HEK293T (cell line): ENCODE measurements around the gene PRSS53.

Source experiments
- ARNT ChIP-seq: fragments of 450-650 bp; IDR thresholded peaks from 2 replicates; pipeline ENCODE4 v1.6.1; 2017; ENCODE audit warnings: mild to moderate bottlenecking
- BHLHE40 ChIP-seq: fragments of 450-650 bp; IDR thresholded peaks from 2 replicates; pipeline ENCODE4 v1.6.1; 2016; ENCODE audit warnings: mild to moderate bottlenecking, moderate library complexity, borderline replicate concordance
- CTBP1 ChIP-seq: fragments of 450-650 bp; IDR thresholded peaks from 2 replicates; pipeline ENCODE4 v1.6.1; 2016; ENCODE audit warnings: borderline replicate concordance
- FOXA1 ChIP-seq: fragments of 450-650 bp; IDR thresholded peaks from 2 replicates; pipeline ENCODE4 v1.6.1; 2016; ENCODE audit warnings: mild to moderate bottlenecking
- FOXM1 ChIP-seq: fragments of 450-650 bp; IDR thresholded peaks from 2 replicates; pipeline ENCODE4 v1.6.1; 2017; ENCODE audit warnings: mild to moderate bottlenecking, borderline replicate concordance
- L3MBTL2 ChIP-seq: fragments of 450-650 bp; conservative IDR thresholded peaks from 2 replicates; pipeline ENCODE4 v1.6.1; 2016; ENCODE audit warnings: mild to moderate bottlenecking
- SP1 ChIP-seq: fragments of 450-650 bp; IDR thresholded peaks from 2 replicates; pipeline ENCODE4 v1.6.1; 2017
- SUZ12 ChIP-seq: fragments of 450-650 bp; IDR thresholded peaks from 2 replicates; pipeline ENCODE4 v1.6.1; 2016; ENCODE audit warnings: mild to moderate bottlenecking
- TARDBP ChIP-seq: fragments of 450-650 bp; IDR thresholded peaks from 2 replicates; pipeline ENCODE4 v1.6.1; 2016
- ZNF384 ChIP-seq: fragments of 450-650 bp; IDR thresholded peaks from 2 replicates; pipeline ENCODE4 v1.6.1; 2016
- TF ChIP-seq, protein P1 (sequence below): fragments of 450-650 bp; IDR thresholded peaks from 2 replicates; pipeline ENCODE4 v1.6.1; 2016

DNA sequence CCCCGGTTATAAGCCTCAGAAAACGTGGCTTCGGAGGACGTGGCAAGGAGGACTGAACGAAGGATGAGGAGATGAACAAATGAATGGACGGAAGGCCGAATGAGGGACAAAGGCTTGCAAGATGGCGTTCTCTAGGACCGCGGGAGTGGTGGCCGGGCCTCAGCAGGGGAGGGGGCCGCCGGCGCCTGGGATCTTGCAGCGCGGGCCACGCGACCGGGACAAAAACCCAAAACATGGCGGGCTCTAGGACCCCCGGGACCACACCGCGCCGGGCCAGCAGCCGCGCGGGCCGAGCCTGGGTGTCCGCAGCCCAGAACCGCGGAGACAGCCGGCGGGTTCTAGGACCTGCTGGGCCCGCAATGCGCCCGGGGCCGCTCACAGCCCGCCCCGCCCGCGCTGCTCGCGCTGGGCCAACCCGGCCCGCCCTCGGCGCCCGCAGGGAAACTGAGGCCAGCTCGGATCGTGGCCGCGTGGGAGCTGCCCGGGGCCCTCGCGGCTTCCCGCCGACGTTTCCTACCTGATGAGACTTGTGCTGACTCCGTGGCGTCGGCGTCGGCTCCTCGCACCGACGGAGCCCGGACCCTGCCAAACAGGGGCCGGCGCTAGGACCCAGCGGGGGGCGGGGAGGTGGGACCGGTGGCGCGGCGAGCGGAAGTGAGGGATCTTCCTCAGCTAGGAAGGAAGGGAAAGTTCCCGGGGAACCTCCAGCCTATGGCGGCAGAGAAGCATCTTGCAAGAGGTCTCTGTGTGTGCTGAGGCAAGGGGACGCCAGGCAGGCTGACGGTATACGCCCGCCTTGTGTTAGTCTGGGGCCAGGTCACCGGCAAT, 15.4 kb downstream of the PRSS53 start:
- TF ChIP-seq BHLHE40 = no peak
- TF ChIP-seq, protein P1, sequence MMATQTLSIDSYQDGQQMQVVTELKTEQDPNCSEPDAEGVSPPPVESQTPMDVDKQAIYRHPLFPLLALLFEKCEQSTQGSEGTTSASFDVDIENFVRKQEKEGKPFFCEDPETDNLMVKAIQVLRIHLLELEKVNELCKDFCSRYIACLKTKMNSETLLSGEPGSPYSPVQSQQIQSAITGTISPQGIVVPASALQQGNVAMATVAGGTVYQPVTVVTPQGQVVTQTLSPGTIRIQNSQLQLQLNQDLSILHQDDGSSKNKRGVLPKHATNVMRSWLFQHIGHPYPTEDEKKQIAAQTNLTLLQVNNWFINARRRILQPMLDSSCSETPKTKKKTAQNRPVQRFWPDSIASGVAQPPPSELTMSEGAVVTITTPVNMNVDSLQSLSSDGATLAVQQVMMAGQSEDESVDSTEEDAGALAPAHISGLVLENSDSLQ = no peak
- TF ChIP-seq SP1 = no peak
- TF ChIP-seq CTBP1 = peak; percentile 15; the same call in 1 of the 2 replicates
- TF ChIP-seq FOXM1 = peak; percentile 99
- TF ChIP-seq ZNF384 = no peak
- no peak for TF ChIP-seq SUZ12
- TF ChIP-seq ARNT = peak; percentile 53
- no peak for TF ChIP-seq FOXA1
- no peak for TF ChIP-seq TARDBP
- peak; percentile 25; the same call in 1 of the 2 replicates for TF ChIP-seq L3MBTL2
